Activated naive CD4-positive, alpha-beta T cell treated with Interleukin-2 at 50 U/mL for 16 hours (primary cell): ENCODE results near the gene ZNF165.
"Not testable (repeated sequence)": the region's sequence is repeated elsewhere in the genome, so short reads cannot be mapped to it uniquely, and the experiment has no call there.

ENCODE experiments used
- DNase-seq: peaks from one replicate; pipeline ENCODE4 v3.0.0-alpha.2; 2020

ZNF165 gene

GRCh38 chr6:28080381-28080630 is at the start of gene ZNF165:
ZNF165 (plus strand) TSS chr6:28080568; CDS start chr6:28085481, 4,913 bp downstream.
- not testable (repeated sequence) for DNase-seq

- no peak for DNase-seq
Measured at GRCh38 chr6:28053584-28053983, 26.8 kb upstream of the ZNF165 start.

DNA sequence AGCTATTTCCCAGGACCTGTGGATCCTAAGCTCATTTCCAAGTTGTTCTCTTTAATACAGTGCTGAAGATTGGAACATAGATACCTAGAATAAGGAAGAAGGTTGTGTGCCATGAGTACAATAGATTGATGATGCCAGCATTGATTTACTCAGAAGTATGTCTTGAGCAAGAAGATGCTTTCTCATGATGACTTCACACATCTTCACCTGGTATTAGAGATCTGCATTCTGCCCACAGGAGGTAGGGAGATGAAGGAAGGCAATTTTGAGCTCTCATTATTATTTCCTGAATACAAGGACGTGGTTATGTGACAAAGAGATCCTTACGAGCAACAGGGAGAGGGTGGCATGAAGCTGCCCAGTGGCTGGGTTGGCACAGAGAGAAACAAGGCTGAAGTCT is 20.0 kb upstream of the ZNF165 start:
- no peak for DNase-seq

GRCh38 chr6:28064272-28064671 is 16.1 kb upstream of the ZNF165 start:
- DNase-seq = no peak

DNA sequence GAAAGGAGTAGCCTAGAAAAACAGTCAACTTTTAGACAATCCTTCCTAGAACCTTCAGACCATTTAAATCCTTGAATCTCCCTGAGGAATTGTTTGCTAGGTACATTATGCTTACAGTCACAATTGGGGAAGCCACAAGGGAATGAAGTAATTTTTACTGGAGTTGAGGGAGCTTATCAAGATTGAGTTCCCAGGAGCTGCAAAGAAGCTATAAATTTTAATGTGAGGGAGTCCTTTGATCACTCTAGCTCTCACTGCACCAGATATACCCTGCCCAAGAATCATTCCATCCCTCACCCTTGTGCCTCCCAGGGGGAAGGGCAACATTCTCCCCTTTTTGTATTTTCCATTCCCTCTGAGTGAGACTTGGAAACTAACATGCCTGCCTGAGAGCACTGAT is 12.3 kb upstream of the ZNF165 start:
- no peak for DNase-seq

DNA sequence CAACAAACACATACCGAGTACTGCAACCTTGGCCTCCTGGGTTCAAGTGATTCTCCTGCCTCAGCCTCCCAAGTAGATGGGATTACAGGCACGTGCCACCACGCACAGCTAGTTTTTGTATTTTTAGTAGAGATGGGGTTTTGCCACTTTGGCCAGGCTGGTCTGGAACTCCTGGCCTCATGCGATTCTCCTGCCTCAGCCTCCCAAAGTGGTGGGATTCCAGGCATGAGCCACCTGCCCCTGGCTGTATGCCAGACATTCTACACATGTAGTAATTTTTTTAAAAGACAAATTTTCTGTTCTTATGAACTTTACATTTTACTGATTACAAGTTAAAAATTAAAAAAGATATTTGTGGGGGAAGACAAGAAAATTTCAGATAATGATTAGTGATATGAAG is 9.4 kb upstream of the ZNF165 start:
- not testable (repeated sequence) for DNase-seq

DNA sequence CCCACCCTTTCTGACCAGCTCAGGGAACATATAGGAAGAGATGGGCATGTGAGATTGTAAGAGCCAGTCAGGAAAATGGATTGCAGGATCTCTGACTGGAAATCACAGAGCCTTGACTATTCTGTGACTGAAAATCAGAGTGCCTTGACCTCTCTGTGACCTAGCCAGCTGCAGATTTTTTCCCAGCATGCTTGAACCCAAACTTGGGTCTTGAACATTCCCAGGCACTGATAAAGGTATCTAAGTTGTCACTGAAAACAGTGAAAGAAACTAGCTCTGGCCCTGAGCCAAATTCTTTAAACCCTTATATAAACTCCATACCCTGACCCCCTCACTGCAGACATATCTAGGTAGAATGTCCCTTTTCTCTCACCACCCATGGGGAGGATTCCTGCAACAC is 2.3 kb upstream of the ZNF165 start:
- no peak for DNase-seq

GRCh38 chr6:28078836-28079235 is 1.5 kb upstream of the ZNF165 start:
- DNase-seq = no peak

GRCh38 chr6:28080631-28081485 is 490 bp downstream of the ZNF165 start:
- peak; percentile 90 for DNase-seq

DNA sequence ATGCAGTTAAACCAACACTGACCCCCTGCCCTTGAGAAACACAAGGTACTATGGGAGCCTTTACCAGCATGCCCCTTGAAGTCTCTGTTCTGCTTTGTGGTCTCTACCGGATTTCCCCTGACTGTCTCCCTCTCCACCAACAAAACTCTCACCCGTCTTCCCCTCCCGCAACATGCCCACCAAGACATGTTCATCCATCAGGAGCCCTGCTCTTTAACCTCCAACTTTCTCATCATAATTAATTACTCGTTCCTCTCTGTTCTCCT is 1.1 kb downstream of the ZNF165 start:
- DNase-seq = no peak

DNA sequence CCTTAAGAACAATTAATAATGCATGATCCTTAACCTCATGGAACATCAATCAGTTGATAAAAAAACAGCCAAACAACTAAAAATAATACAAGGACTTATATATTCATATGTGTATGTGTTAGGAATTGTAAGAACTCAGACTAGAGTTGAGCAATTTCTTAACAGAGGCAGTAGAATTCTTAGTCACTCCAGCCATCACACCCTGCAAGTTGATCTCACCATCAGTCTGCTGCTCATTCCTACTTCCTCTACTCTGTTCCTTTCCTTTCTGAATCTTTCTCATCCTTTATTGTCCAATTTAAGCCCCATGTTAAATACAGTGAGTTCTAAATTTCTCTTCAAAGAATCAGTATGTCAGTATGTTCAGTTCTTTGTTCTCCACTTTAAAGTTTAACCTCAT is 2.6 kb downstream of the ZNF165 start:
- DNase-seq = no peak

- DNase-seq = no peak
Measured at GRCh38 chr6:28089054-28089453, 8.7 kb downstream of the ZNF165 start.

DNA sequence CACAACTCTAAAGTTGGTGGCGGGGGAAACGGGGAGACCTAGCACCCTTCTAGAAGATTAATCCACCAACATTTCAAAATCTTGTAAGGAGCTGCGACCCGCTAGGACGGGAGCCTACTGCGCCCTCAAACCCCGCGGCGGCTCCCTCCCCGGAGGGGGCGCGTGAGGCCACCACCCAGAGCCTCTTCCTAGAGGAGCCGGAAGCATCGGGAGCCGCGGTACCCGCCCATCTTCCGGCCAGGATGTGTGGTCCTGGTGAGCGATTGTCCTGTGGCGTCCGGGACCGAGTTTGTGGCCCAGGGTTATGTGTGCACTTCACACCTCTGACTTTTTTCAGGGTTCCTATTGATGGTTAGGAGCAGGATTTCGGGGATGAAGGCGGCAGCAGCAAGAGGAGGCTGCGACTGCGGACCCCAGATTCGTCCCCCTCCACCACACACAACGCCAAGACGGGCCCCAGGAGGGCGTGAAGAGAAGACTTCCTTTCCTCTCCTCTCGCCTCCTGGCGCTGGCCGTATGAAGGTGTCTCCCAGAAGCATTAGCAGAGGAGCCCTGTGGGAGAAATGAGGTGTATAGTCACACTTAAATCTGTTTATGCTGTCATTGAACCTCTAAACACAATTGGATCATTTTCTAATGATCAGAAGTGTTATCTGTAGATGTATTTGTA is 10.7 kb downstream of the ZNF165 start:
- no peak for DNase-seq

GRCh38 chr6:28102222-28102621 is 21.9 kb downstream of the ZNF165 start:
- DNase-seq = not testable (repeated sequence)

DNA sequence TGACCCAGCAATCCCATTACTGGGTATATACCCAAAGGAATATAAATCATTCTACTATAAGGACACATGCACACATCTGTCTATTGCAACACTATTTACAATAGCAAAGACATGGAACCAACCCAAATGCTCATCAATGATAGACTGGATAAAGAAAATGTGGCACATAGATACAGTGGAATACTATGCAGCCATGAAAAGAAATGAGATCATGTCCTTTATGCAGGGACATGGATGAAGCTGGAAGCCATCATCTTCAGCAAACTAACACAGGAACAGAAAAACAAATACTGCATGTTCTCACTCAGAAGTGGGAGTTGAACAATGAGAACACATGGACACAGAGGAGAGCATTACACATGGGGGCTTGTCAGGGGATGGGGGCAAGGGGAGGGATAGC is 22.3 kb downstream of the ZNF165 start:
- DNase-seq = not testable (repeated sequence)

- peak; percentile 84 for DNase-seq
Measured at GRCh38 chr6:28104392-28105244, 24.2 kb downstream of the ZNF165 start.

DNA sequence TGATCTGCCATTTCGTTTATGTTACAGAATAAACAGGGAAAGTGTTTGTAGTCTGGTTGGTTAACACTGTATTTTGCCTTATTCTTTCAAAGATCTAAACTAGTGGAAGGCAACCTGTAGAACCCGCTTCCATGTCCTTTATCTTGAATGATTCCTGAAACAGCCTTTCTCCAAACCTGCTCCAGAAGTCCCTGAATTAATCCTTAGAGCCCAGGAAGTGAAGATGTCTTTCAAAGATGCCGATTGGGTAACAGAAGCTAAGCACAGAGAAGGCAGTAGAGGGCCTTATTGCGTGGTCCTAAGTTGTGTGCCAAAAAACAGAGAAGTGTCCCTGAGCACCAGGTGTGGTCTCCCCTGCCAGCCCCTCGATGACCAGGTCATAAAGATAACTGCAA is 24.9 kb downstream of the ZNF165 start:
- no peak for DNase-seq

DNA sequence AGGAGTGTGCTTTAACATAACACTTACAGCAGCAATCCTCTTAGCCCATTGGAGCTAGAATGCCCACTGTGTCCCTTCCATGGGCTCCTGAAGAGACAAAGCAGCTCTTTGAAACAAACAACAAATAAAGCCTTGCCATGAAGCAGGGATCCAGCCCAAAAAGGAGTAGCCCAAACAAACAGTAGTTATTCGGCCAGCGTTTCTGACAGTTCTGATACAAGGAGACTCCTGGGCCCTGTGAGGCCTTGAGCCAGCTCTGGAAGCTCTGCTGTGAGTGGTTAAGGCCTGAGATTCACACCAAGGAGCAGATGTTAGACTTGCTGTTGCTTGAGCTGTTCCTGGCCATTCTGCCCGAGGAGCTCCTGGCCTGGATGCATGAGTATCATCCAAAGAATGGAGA is 27.1 kb downstream of the ZNF165 start:
- no peak for DNase-seq

GRCh38 chr6:28111964-28112363 is 31.6 kb downstream of the ZNF165 start:
- DNase-seq = no peak

DNA sequence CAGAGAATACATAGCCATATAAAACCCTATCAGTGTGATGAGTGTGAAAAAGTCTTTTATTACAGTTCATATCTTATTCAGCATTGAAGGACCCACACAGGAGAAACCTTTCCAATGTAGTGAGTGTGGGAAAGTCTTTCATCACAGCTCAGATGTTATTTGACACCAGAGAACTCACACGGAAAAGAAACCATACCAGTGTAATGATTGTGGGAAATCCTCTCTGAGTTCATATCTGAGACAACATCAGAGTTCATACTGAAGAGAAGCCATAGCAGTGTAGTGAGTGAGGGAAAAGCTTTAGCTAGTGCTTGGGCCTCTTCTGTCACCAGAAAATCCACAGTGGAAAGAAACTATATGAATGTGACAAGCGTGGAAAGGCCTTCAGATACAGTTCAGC is 35.4 kb downstream of the ZNF165 start:
- DNase-seq = no peak

GRCh38 chr6:28117386-28118050 is 37.1 kb downstream of the ZNF165 start:
- no peak for DNase-seq

DNA sequence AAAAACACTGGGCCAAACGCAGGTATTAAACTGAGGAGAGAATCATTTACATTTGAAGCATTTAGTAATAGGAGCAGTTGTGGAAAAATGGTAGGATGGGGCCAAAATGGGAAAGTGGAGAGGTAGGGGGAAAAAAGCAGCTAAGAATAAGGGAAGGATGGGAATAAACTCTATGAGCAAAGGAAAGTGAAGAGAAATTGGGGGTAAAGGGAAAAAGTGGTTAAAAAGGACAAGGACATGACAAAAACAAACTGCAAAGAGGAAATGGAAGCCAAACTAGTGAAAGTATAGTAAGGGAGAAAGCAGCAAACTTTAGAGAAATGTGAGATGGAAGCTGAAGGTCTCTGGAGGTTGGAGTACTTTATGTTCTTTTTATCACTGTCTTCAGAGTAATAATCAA is 37.8 kb downstream of the ZNF165 start:
- no peak for DNase-seq

GRCh38 chr6:28121876-28122275 is 41.5 kb downstream of the ZNF165 start:
- no peak for DNase-seq

DNA sequence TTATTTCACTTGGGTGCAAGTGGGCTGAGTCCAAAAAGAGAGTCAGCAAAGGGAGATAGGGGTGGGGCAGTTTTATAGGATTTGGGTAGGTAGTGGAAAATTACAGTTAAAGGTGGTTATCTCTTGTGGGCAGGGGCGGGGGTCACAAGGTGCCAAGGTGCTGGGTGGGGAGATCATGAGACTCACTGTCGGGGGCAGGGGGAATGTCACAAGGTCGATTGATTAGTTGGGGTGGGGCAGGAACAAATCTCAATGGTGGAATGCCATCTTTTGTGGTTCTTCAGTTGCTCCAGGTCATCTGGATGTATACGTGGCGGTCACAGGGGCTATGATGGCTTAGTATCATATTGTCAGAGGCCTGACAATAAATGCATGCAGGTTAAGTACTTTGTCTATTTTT is 41.9 kb downstream of the ZNF165 start:
- not testable (repeated sequence) for DNase-seq
